ENCODE data around the gene ATXN10.
A peak's percentile ranks its signal among the peaks of the same experiment; 100 is the strongest.

Gene ATXN10

DNA sequence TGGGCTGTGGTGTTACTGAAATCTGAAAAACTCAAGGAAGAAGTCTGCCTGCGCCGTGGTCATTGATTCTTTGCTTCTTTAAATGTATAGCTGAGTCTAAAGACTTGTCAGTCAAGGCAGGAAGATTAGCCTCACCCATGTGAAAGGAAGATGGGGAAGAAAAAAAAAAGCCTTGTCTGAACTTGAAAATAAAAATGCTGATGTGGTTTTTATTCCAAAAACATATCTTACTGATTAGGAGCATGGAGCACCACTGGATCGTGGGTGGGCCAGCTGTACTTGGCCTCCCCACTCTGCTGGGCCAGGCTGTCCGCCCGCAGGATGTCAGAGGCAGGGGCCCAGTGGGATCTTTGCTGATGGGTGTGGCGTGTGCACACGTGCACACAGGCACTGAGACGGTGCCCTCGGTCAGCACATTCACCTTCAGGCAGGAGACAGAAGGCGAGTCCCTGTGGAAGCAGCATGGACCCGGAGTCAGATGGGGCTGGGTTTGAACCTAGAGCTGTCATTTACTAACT is 193.4 kb downstream of the ATXN10 start:
- no peak for DNase-seq

DNA sequence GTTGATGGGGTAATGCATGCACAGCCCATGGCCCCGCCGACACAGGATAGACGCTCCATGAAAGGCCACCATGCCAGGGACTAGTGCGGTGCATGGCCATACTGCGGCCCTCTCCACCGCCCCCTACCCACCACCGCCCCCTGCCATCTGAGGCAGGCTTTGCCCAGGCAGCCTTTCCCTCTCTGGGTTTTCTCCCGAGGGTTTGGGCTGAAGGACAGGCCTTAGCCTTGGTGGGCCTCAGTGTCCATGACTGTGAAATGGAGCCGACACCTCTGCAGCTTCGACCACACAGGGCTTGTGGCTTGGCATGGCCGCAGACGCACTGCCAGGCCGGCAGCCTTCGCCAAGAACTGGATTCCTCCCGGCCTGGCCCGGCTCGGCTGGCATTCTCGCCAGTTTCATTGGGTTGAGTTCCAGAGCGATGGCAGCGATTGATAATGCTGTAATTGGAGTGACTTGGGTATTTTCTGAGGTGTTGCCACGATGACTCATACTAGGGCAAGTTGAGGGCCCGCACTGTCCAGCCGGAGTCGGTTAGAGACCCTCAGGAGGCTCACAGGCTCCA is 194.0 kb downstream of the ATXN10 start:
- DNase-seq = no peak

DNA sequence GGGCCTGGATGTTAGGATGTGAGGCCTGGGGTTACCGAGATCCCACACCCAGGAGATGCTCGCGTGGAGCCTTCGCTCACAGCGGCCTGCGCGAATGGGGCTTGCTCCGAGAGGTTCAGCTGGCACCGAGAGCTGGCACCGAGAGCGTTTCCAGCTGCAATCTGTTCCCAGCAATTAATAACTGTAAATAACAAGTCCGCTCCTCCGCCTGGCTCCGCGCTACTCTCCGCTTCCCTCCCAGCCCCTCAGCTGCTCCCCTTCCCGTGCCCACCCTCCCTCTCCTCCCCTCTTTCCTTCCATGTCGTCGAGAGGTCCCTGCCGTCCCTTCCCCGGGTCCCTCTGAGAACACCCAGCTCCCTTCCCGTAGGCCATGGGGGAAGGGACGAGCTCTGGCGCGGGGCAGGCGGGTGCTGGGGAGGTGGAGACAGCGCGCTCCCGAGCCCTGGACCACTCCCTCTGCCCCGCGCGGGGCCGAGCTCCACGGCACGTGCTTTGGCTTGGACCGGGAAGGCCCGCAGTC is 194.6 kb downstream of the ATXN10 start:
- DNase-seq = no peak

DNA sequence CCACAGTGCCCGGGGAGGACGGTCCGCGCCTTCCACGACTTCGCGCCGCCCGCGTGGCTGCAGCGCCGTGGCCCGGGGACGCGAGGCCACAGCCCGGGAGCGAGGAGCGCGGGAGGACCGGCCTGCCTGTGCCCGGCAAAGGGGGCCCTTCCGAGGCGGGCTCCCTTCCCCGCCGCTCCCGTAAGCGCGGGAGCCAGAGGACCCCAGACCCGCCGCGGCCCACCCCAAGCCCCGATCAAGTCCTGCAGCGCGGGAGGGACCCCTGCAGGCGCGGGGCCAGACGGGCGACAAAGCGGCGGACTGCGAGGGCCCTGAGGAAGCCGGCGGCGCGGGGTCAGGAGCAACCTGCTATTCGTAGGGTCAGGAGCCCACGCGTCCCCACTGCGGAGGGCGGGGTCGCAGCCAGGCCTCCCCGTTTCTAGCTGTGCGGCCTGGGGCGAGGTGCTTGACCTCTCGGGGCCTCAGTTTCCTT is 195.0 kb downstream of the ATXN10 start:
- DNase-seq = no peak

DNA sequence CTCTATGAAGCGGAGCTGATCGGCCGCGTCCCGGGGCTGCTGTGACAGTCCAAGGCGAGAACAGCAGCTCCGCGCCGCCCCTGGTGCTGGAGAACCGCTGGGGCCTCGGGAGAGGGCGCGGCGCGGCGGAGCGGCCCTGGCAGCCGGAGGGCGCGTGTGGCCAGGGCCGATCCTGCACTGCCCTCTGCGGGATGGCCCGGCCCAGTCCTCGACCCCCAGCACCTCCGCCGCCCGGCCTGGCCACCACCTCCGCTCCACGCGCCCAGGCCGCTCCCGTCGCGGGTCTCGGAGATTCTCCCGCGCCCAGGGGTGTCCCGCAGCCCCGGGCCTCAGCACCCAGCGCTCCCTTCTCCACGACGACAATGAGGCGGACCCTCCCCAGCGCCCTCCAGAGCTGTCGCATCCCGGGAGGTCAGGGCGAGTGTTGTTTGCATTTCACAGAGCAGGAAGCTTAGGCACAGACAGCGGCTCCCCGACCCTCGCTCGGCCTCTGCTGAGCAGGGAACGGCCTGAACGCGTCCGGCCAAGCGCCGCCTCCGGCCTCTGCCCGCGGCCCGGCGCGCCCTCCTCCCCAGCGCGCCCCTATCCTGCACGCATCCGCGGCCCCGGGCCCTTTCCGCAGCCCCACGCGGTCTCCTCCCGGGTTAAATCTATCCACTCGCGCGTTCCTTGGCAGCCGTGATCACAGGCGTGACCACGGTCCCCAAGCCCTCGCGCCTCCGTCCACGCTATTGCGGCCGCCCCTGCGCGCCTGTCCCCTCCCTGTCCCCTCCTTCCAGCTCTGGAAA is 195.7 kb downstream of the ATXN10 start:
- DNase-seq = no peak

DNA sequence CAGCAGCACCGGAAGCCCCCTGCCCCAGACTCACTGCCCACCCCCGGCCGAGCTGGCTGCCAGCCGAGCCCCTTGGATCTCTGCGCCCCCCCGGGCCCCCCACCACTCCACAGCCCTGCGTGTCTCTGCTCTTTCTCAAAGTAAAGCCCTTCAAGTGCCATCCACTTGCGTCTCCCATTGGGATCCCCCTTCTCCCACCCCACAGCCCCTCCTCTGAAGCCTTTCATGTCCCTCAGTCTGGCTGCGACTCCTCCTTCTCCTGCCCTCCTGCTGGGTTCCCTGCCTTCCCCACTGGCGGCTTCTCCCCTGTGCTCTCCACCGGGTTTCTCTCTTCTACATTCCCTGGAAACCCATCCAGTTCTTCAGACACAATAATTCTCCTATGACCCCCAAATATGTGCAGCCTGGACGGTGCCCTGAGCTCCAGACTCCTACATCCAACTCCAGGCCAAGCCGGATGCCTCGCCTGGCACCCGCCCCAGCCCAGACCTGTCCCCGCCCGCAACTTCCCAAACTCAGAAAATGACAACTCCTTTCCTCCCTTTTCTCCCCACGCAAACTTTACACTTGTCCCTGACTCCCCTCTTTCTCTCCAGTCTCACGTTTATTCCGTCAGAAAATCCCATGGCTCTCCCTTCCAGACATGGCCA is 196.4 kb downstream of the ATXN10 start:
- no peak for DNase-seq

DNA sequence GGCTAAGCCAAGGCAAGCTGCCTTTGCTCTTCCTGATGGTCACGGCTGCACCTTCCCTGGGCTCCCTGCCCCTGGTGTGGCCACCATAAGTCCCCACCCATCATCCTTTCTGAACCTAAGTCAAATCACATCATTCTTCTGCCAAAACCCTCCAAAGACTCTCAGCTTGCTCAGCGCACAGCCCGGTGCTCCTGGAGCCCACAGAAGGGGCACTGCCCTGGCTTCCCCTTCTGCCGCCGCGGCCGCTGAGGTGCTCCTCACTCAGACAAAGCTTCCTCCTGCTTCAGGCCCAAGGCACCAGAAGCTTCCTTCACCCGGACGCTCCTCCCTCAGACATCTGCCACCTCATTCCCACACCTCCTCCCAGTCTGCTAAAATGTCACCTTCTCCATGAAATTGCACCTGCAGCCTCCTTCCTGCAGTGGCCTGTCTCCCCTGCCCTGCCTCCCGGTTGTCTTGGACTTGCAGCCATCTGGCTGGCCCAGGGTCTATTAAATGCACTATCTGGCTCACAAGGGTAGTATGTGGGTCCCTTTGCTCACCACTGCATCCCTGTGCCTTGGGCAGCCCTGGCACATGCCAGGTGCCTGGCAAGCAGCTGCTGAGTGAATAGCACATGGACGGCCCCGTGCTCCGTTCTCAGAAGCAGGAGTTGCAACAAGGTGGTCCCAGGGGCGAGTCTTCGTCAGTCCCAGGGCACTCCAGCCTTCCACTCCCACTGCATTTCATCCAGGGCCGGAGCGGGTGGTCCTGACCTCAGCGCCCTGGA is 197.1 kb downstream of the ATXN10 start:
- no peak for DNase-seq

DNA sequence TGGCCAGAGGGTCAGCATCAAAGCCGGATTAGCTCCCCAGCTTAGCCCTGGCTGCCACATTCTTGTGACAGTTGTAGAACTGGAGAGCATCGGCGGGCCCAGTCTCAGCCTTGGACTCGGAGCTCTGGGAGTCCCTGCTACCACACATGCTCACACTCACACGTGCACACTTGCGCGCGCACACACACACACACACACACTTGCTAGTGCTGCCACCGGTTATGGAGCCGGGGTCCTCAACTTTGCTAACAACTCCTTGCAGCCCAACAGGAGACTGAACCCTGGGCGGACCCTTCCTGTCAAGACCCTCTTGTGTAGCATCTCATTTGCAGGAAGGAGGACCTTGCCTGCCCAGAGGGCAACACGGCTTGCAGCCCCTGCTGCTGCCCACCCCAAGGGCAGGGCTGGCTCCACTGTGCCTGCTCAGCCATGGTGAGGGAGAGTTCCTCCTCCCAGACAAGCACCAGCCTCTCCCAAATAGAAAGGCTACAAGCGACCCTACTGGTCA is 197.8 kb downstream of the ATXN10 start:
- DNase-seq = no peak

DNA sequence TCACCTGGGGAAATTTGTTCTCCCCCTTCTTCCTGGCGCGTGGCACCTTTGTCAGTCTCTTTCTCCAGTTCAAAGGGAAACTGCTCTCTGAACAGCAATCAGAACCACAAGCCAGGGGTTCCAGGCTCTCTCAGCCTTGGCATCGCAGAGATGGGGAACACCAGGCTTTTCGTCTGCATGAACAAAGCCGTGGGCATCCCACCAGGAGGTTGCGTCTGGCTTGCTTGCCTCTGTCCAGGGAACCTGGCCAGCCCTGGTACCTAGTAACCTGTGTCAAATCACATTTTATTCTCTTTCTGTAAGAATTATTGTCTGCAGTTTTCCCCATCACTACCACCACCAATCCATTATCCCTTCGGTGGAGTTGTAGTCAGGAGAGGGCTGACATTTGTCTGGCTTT is 198.4 kb downstream of the ATXN10 start:
- no peak for DNase-seq

DNA sequence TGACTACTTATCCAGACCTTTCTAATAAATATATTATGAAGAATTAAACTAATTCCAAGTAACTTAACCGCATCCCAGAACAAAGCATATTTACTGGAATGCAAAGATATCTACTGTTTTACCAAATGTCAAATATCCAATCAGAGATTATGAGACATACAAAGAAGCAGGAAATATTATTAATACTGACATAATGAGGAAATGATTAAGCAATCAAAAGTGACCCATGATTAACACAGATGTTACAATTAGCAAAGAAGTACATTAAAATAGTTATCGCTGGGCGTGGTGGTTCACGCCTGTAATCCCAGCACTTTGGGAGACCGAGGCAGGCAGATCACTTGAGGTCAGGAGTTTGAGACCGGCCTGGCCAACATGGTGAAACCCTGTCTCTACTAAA is 200.1 kb downstream of the ATXN10 start:
- DNase-seq = peak in 1 of 2 donors; percentile 2

DNA sequence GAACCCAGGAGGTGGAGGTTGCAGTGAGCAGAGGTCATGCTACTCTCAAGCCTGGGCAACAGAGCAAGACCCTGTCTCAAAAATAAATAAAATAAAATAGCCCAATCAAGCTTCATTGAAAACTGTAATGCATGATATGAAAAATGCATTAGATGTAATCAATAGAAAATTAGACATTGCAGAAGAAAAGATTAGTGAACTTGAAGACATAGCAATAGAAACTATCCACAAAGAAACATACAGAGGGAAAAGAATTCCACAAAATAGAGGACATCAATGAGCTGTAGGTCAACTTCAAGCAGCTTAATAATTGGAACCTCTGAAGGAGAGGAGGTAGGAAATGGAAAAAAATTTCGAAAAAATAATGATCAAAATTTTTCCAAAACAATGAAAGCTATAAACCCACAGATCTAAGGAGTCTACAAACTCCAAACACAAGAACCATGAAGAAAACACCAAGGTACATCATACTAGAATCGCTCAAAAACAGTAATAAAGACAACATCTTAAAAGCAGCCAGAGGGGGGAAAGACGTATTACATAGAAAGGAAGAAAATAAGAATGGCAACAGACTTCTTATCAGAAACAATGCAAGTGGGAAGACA is 201.1 kb downstream of the ATXN10 start:
- no peak for DNase-seq

DNA sequence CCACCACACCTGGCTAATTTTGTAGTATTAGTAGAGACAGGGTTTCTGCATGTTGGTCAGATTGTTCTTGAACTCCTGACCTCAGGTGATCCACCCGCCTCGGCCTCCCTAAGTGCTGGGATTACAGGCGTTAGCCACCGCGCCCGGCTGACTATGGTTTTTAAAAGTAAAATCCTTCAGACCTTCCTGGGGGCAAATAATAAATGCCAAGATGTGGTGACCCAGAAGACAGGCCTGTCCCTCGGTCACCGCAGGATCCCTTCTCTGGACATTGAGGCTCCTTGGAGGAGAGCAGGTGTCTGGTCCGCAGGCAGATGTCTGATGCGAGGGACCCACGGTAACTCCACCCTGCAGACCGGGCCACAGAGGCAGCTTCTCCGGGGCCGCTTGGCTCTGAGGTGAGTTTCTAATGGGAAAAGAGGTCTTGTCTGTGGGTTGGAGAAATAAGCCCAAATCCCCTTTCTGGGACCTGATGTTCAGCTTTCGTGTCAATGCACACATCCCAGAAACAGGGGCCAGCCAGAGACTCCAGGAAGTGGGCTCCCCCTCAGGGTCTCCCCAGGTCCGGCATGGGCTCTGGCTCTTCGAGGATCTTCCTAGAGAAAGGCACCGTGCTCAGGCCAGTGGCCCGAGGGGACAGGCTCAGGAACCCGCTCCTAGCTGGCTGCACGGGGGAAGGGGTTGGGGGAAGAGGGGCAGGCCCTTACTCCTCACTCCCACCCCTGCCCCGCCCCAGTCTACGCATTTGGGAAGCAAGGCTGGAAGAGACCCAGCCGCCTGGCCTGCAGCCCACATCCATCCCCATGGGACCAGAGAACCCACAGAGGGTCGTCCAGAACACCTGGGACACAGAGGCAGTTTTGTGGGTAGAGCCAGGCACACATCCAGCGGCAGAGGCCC is 204.8 kb downstream of the ATXN10 start:
- no peak for DNase-seq

DNA sequence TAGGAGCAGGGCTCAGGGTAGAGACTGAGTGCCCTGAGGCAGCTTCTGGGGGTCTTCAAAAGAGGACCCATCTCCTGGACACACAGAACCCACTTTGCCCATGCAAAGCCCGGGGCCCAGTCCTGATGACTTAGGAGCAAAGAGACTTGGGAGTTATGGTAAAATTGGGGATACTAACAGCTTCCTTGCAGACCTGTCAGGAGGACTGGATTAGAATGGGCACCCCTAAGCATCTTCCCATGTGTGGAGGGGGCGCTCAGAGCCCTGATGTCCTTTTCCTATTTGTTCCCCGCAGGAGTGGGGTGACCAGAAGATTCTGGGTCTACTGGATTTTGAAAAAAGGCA is 205.4 kb downstream of the ATXN10 start:
- no peak for DNase-seq

DNA sequence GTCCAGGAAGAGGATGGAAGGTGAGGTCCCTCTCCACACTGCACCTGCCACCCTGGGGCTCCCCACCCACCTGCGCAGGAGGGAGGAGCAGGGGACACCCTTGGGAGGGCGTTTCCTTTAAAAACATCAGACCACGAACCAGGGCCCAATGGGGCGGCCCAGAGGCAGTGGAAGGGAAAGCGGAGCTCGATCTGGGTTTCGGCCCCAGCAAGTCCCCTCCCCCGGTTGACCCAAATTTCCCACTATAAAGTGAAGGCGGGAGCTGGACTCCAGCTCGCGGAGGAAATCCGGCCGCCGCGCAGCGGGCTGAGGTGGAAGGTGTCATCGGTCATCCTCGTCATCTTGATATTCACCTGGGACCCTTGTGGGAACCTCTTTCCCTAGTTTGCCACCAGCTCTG is 206.0 kb downstream of the ATXN10 start:
- DNase-seq = no peak

DNA sequence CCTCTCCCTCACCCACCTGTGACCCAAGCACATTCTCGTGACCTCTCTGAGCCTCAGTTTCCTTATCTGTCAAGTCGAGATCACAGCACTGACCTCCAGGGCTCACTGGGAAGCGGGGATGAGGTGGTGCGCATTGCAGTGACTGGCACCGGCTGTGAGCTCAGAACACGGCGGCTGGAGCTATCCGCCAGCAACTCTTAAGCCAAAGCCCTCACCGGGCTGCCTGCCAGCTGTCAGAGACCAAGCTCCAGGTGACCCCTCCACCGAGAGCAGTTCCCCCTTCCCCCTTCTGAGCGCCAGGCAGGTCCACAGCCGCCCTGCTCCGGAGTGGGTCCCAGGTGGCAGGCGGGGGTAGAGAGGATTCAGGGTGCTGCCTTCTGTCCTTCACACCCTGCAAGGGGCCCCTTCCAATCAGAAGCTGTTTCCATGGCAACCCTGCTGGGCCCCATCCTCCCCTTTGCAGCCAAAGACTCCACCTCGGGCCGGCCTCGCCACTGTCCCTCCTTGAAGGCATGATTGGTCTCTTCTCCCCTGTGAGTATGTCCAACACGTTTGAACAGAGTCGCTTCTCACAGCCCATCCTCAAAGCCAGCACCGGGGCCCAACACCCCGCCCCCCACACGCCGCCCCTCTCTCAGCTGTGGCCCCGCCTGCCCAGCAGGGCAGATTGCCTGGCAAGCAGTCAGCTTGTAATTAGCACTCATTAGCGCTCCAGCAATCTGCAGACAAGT is 206.6 kb downstream of the ATXN10 start:
- no peak for DNase-seq

DNA sequence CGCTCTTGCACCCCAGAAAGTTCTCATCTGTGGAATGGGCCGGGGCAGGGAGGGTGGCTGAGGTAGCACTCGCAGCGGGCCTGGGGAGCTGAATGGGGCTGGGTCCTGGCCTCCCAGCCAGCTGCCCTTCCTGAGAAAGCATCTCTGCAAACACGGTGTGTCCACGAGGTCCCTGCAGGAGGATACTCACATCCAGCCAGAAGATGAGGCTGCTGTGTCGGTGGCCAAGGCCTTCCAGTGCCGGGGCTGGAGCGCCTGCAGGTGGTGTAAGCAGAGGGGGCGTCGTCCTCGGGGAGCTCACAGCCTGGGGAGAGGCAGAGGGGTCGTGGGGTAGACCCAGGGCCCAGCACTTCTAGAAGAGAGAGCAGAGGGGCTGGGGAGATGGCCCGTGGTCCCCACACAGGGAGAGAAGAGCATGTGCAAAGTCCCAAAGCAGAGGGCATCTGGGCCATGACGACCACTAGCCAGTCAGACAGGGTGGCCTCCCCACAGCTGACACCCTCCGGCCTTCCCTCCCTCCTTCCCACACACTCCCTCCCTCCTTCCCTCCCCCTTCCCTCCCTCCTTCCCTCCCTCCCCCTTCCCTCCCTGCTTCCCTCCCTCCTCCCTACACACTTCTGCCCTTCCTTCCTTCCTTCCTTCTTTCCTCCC is 207.4 kb downstream of the ATXN10 start:
- DNase-seq = no peak

DNA sequence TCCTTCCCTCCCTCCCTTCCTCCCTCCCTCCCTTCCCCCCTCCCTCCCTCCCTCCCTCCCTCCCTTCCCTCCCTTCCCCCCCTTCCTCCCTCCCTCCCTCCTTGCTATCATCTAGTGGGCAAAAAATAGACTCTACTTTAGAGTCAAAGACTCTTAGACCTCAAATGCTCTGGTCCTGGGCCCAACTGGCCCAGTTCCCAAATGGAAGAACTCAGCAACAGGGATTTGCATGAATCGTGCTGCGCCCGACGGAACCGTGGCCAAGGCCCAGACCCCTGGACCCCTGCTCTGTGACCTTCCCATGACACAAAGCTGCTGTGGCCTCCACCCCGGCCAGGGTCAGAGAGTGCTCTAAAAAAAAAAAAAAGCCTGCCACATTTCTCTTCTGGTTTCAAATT is 207.9 kb downstream of the ATXN10 start:
- no peak for DNase-seq

DNA sequence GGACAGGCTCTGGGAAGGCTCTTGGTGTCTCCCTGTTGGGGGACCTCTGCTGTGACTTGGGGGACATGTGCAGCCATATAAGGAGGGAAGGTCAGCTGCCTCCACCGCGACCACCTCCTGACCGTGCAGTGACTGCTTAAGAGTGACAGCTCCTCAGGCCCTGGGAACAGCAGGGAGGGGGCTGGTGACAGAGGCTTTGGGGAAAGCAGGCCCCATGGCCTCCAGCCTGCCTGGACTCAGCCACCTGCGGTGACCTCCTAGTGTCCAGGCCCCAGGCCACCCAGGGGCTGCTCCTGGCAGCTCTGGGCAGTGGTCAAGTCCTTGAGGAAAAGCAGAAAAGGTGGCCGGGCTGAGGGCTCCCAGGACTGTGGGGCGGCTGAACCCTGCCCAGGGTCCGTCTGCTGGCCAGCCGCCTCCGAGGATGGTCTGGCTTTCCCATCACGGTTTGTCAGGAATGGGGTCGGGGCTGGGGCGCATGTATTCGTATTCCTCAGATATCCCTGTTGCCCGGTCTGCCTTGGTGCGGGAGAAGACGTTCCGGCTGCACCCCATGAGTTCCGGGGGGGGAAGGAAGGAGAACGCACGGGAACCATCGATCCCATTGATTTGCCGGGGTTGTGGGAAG is 208.6 kb downstream of the ATXN10 start:
- DNase-seq = no peak

DNA sequence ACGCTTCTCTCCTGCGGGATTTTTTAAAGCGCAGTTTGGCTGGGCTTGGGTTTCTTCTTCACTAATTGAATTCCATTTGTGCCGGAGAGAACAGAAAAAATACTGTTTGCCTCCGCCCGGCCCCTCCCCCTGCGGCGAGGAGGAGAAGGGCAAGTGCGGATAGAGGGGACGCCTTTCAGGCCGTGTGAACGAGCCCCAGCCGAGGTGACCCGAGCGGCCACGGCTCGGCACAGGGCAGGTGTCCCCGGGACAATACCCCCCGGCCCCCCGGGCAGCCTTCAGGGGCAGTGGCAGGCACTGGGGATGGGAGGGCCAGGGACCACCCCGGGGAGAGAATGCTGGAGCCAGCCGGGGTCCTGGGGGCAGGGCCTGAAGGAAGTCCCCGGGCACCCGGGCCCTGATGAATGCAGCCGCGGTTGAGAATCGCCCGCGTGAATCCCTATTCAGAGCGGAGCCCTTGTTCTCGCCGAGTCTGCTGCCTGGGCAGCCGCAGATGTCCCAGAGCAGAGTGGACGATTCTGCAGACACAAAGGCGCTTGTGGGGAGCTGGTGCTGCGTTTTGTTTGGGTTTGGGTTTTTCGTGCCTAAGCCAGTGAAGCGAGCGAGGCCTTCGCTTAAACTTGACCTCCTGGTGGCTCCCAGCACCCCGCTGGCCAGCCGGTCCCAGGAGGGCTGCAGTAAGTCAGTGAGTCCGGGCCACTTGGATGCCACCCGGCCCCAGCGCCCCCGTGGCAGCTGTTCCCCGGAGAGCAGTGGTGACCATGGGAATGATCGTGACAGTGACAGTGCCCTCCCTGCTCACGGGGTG is 209.3 kb downstream of the ATXN10 start:
- no peak for DNase-seq

All from inflammatory macrophage treated with lipopolysaccharide for 1 hour (primary cell).